ENCODE measurements around the gene ENTPD6.

DNA sequence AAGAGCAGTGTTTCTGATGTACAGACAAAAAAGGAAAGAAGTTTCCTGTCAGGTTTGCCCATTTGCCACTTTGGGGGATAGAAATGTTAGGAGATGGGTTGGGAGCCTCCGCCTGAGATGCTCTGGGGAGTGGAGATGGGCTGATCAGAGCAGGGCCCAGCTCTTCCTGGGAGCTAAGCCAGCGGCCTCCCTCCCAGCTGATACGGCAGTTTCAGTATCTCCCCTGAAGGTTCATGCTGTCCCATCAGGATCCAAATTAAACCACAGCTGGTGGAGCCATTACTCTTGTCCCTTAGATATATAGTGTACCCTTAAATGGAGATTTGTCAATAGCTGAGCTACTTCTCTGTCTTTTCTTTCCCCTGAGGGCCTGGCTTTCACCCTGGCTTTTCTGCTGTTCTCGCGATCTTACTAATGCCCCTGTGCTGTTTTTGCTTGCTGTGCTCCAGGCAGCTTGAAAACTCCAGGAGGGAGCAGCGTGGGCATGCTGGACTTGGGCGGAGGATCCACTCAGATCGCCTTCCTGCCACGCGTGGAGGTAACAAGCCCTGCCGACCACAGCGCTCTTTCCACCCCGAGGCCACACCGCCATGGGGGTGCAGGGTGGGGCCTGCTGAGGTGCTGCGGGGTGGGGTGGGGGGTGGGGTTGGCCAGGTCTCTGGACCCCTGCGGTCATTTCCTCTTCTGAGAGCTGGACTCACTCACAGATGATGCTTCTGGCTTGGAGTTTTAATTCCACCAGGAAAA is 20.9 kb downstream of the ENTPD6 start:
- TF ChIP-seq, protein P1, sequence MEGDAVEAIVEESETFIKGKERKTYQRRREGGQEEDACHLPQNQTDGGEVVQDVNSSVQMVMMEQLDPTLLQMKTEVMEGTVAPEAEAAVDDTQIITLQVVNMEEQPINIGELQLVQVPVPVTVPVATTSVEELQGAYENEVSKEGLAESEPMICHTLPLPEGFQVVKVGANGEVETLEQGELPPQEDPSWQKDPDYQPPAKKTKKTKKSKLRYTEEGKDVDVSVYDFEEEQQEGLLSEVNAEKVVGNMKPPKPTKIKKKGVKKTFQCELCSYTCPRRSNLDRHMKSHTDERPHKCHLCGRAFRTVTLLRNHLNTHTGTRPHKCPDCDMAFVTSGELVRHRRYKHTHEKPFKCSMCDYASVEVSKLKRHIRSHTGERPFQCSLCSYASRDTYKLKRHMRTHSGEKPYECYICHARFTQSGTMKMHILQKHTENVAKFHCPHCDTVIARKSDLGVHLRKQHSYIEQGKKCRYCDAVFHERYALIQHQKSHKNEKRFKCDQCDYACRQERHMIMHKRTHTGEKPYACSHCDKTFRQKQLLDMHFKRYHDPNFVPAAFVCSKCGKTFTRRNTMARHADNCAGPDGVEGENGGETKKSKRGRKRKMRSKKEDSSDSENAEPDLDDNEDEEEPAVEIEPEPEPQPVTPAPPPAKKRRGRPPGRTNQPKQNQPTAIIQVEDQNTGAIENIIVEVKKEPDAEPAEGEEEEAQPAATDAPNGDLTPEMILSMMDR (IDR thresholded peaks at IDR 0.05): no peak
- no peak for TF ChIP-seq EZH2 (IDR thresholded peaks at IDR 0.05)
